Measurements from ENCODE around the gene SVOP. TPM values are rescaled to one million over a fixed set of nuclear protein-coding genes. Genes with fewer than 3 reads are reported as not detected.

SVOP gene
- polyA plus RNA-seq, 3 donors: not detected

DNA sequence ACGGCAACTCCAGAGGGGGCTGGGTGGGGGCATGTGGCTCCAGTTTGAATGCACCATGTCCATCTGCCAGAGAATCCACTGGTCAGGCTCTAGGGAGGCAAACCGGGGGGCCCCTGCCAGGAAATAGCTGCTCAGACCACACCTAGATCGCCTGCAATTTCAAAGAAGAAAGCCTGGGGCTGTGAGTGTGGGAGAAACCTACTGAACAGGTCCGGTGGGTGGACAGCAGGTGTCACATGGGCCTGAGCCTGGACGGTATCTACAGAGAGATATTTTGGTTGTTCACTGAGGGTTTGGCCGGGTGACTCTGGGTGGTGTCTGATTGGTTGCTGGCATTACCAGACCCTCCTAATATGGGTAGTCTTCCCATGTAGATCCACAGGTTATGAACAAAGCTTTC, 109.0 kb downstream of the SVOP start:
- Histone ChIP-seq H3K4me3 (replicated peaks in 1 of 3; ENCODE audit: low read depth in 2 of 3, low read length in 3 of 3) (no peak overlapping the region), H3K4me1 (ENCODE audit: control insufficient read depth in 1 of 2, insufficient read depth in 2 of 2, low read length in 2 of 2) (peaks cover 37 to 43% of the 10 kb centered on the region in 2 donors), H3K9ac (ENCODE audit: insufficient read depth, low read length, poor library complexity, severe bottlenecking) (no peak overlapping the region), H3K4me2 (replicated peaks; ENCODE audit: extremely low read depth, low read length, poor library complexity, severe bottlenecking) (no peak overlapping the region), H4K20me1 (ENCODE audit: insufficient read depth, low read length) (no peaks in the 10 kb centered on the region), H2AFZ (ENCODE audit: insufficient read depth, low read depth, low read length, poor library complexity, severe bottlenecking) (no peak overlapping the region), H3K9me3 (replicated peaks in 1 of 2; ENCODE audit: control insufficient read depth in 1 of 2, insufficient read depth in 1 of 2, low read length in 2 of 2) (no peaks in the 10 kb centered on the region), H3K27ac (ENCODE audit: low read depth in 1 of 2, low read length in 2 of 2) (no peak overlapping the region), H3K36me3 (replicated peaks in 1 of 2; ENCODE audit: control insufficient read depth in 1 of 2, insufficient read depth in 2 of 2, low read length in 2 of 2) (no peaks in the 10 kb centered on the region), H3K79me2 (ENCODE audit: insufficient read depth, low read length) (no peaks in the 10 kb centered on the region), H3K27me3 (ENCODE audit: control insufficient read depth in 2 of 2, insufficient read depth in 2 of 2, low read length in 2 of 2) (no peaks in the 10 kb centered on the region)
- Mint-ChIP-seq H3K36me3 (peaks cover 0 to 4% of the 10 kb centered on the region in 2 donors), H3K9me3 (peaks cover 0 to 4% (median 2%) of the 10 kb centered on the region in 7 donors), H3K4me1 (peaks cover 45% of the 10 kb centered on the region), H3K27ac (peak overlapping the region in 2 of 7 donors; percentile 12 to 57), H3K4me3 (no peak overlapping the region), H3K27me3 (ENCODE audit: low read depth in 3 of 3) (peaks cover 0 to 4% (median 0%) of the 10 kb centered on the region in 3 donors)
- intact Hi-C loops (cut with micrococcal nuclease): no loop called here
- WGBS (ENCODE audit: insufficient coverage): 96% methylated on average over 4 of the region's 6 CpGs
- TF ChIP-seq, protein P1, sequence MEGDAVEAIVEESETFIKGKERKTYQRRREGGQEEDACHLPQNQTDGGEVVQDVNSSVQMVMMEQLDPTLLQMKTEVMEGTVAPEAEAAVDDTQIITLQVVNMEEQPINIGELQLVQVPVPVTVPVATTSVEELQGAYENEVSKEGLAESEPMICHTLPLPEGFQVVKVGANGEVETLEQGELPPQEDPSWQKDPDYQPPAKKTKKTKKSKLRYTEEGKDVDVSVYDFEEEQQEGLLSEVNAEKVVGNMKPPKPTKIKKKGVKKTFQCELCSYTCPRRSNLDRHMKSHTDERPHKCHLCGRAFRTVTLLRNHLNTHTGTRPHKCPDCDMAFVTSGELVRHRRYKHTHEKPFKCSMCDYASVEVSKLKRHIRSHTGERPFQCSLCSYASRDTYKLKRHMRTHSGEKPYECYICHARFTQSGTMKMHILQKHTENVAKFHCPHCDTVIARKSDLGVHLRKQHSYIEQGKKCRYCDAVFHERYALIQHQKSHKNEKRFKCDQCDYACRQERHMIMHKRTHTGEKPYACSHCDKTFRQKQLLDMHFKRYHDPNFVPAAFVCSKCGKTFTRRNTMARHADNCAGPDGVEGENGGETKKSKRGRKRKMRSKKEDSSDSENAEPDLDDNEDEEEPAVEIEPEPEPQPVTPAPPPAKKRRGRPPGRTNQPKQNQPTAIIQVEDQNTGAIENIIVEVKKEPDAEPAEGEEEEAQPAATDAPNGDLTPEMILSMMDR (IDR thresholded peaks at IDR 0.05): no peak
- DNase-seq: no peak

- DNase-seq: no peak
- Histone ChIP-seq H3K27ac (ENCODE audit: low read depth in 1 of 2, low read length in 2 of 2) (no peak overlapping the region), H3K27me3 (ENCODE audit: control insufficient read depth in 2 of 2, insufficient read depth in 2 of 2, low read length in 2 of 2) (no peaks in the 10 kb centered on the region), H3K36me3 (replicated peaks in 1 of 2; ENCODE audit: control insufficient read depth in 1 of 2, insufficient read depth in 2 of 2, low read length in 2 of 2) (no peaks in the 10 kb centered on the region), H3K79me2 (ENCODE audit: insufficient read depth, low read length) (no peaks in the 10 kb centered on the region), H3K4me2 (replicated peaks; ENCODE audit: extremely low read depth, low read length, poor library complexity, severe bottlenecking) (no peak overlapping the region), H3K4me3 (replicated peaks in 1 of 3; ENCODE audit: low read depth in 2 of 3, low read length in 3 of 3) (no peak overlapping the region), H3K9me3 (replicated peaks in 1 of 2; ENCODE audit: control insufficient read depth in 1 of 2, insufficient read depth in 1 of 2, low read length in 2 of 2) (no peaks in the 10 kb centered on the region), H3K9ac (ENCODE audit: insufficient read depth, low read length, poor library complexity, severe bottlenecking) (no peak overlapping the region), H4K20me1 (ENCODE audit: insufficient read depth, low read length) (no peaks in the 10 kb centered on the region), H2AFZ (ENCODE audit: insufficient read depth, low read depth, low read length, poor library complexity, severe bottlenecking) (no peak overlapping the region), H3K4me1 (ENCODE audit: control insufficient read depth in 1 of 2, insufficient read depth in 2 of 2, low read length in 2 of 2) (peaks cover 53 to 59% of the 10 kb centered on the region in 2 donors)
- H3K27me3 Mint-ChIP-seq (ENCODE audit: low read depth in 3 of 3): peaks cover 0 to 4% (median 0%) of the 10 kb centered on the region in 3 donors
- no peak overlapping the region for H3K4me3 Mint-ChIP-seq
- peaks cover 0 to 4% of the 10 kb centered on the region in 2 donors for H3K36me3 Mint-ChIP-seq
- WGBS (ENCODE audit: insufficient coverage): 72% methylated on average over 3 of the region's 5 CpGs
- TF ChIP-seq, protein P1 (IDR thresholded peaks at IDR 0.05): no peak
- peaks cover 59% of the 10 kb centered on the region for H3K4me1 Mint-ChIP-seq
- intact Hi-C loops (cut with micrococcal nuclease): no loop called here
- peak overlapping the region in 2 of 7 donors; percentile 58 to 70 for H3K27ac Mint-ChIP-seq
- H3K9me3 Mint-ChIP-seq: peaks cover 0 to 4% (median 2%) of the 10 kb centered on the region in 7 donors
These were observed 110.5 kb downstream of the SVOP start for GRCh38 chr12:108910336-108910735.

Measured in CD14-positive monocyte (primary cell).